ENCODE data around the gene CDT1. TPM values are rescaled to one million over a fixed set of nuclear protein-coding genes. Genes with fewer than 3 reads are reported as not detected.

CDT1 gene
- polyA plus RNA-seq, 1 of the 3 experiments (the other 2 are of a cell fraction), result 6.1 TPM

GRCh38 chr16:88813269-88814143, 9.9 kb downstream of the CDT1 start:
- Histone ChIP-seq H4K20me1 (ENCODE audit: insufficient read depth) (peaks cover 21% of the 10 kb centered on the region), H3K4me3 (ENCODE audit: low read depth in 2 of 2, low read length in 1 of 2) (no peak overlapping the region), H3K36me3 (replicated peaks in 1 of 2; ENCODE audit: control insufficient read depth in 1 of 2, insufficient read depth in 2 of 2, low read length in 1 of 2) (peaks cover 0 to 10% of the 10 kb centered on the region in 2 experiments), H2AFZ (ENCODE audit: low read depth) (no peak overlapping the region), H3K4me2 (peak overlapping the region; percentile 98; the same call in 1 of the 2 replicates), H3K27me3 (ENCODE audit: insufficient read depth) (no peaks in the 10 kb centered on the region), H3K4me1 (ENCODE audit: control insufficient read depth in 1 of 2, insufficient read depth in 2 of 2, low read depth in 1 of 2, low read length in 1 of 2) (peaks cover 10 to 29% of the 10 kb centered on the region in 2 experiments; a peak in 2 of 4 replicates), H3K9me2 (no peaks in the 10 kb centered on the region), H3K27ac (ENCODE audit: low read depth in 2 of 2, low read length in 1 of 2) (no peak overlapping the region), H3K9me3 (no peaks in the 10 kb centered on the region), H3K79me2 (ENCODE audit: insufficient read depth) (peaks cover 14% of the 10 kb centered on the region), H3K9ac (no peak overlapping the region), H3F3A (replicated peaks; ENCODE audit: insufficient read depth) (peaks cover 25% of the 10 kb centered on the region)
- DNase-seq, result no peak
- CTCF ChIA-PET, result interaction anchor here (0.6 to 9.1 kb wide), 12 partner anchors 8 to 403 kb away, joined by 3 to 82 read pairs (median 5); partner anchors contain the start of genes CDH15, GALNS and TRAPPC2L
- POLR2A ChIA-PET, result no interaction called here
- TF ChIP-seq ELF1 (IDR thresholded peaks at IDR 0.05), result no peak
- TF ChIP-seq FOSL2 (IDR thresholded peaks at IDR 0.05; ENCODE audit: borderline replicate concordance, low read depth), result no peak
- 0 out of 2 replicates have a peak, but pooled peaks have one; percentile 30 for TF ChIP-seq POLR2AphosphoS5 (IDR thresholded peaks at IDR 0.05; ENCODE audit: low read depth, low read length)
- TF ChIP-seq USF1 (IDR thresholded peaks at IDR 0.05; ENCODE audit: borderline replicate concordance, low read depth), result no peak
- no peak for TF ChIP-seq ZBTB33 (IDR thresholded peaks at IDR 0.05; ENCODE audit: borderline replicate concordance, low read depth)
- no peak for TF ChIP-seq MXI1 (IDR thresholded peaks at IDR 0.05; ENCODE audit: low read depth, low read length)
- no peak for TF ChIP-seq SMC3 (IDR thresholded peaks at IDR 0.05; ENCODE audit: low read depth, low read length)
- TF ChIP-seq RAD21 (IDR thresholded peaks at IDR 0.05; ENCODE audit: low read length), result no peak
- no peak for TF ChIP-seq NRF1 (IDR thresholded peaks at IDR 0.05; ENCODE audit: low read depth, low read length)
- WGBS (ENCODE audit: low lambda C conversion rate), result 77% methylated on average over 19 of the region's 26 CpGs

GRCh38 chr16:88814144-88814502, 10.5 kb downstream of the CDT1 start:
- Histone ChIP-seq H3K4me3 (ENCODE audit: low read depth in 2 of 2, low read length in 1 of 2) (no peak overlapping the region), H3F3A (replicated peaks; ENCODE audit: insufficient read depth) (peaks cover 20% of the 10 kb centered on the region), H3K36me3 (replicated peaks in 1 of 2; ENCODE audit: control insufficient read depth in 1 of 2, insufficient read depth in 2 of 2, low read length in 1 of 2) (peaks cover 0 to 8% of the 10 kb centered on the region in 2 experiments), H4K20me1 (ENCODE audit: insufficient read depth) (peaks cover 19% of the 10 kb centered on the region), H3K9me2 (no peaks in the 10 kb centered on the region), H3K27me3 (ENCODE audit: insufficient read depth) (no peaks in the 10 kb centered on the region), H3K9ac (no peak overlapping the region), H3K4me1 (ENCODE audit: control insufficient read depth in 1 of 2, insufficient read depth in 2 of 2, low read depth in 1 of 2, low read length in 1 of 2) (peaks cover 10 to 29% of the 10 kb centered on the region in 2 experiments; a peak in 2 of 4 replicates), H3K4me2 (no peak overlapping the region), H2AFZ (ENCODE audit: low read depth) (no peak overlapping the region), H3K27ac (ENCODE audit: low read depth in 2 of 2, low read length in 1 of 2) (no peak overlapping the region), H3K9me3 (no peaks in the 10 kb centered on the region), H3K79me2 (ENCODE audit: insufficient read depth) (peaks cover 14% of the 10 kb centered on the region)
- DNase-seq, result no peak
- ChIA-PET CTCF (interaction anchor here (0.6 to 9.1 kb wide), 6 partner anchors 43 to 400 kb away, joined by 3 to 82 read pairs (median 4); partner anchors contain the start of genes CDH15, GALNS and TRAPPC2L), POLR2A (no interaction called here)
- 90% methylated on average over 10 of the region's 13 CpGs for WGBS (ENCODE audit: low lambda C conversion rate)
- TF ChIP-seq ZBTB33 (IDR thresholded peaks at IDR 0.05; ENCODE audit: borderline replicate concordance, low read depth) (no peak), RCOR1 (IDR thresholded peaks at IDR 0.05; ENCODE audit: low read length) (no peak), IRF3 (IDR thresholded peaks at IDR 0.05; ENCODE audit: low read depth, low read length) (no peak), ELF1 (IDR thresholded peaks at IDR 0.05) (no peak), FOSL2 (IDR thresholded peaks at IDR 0.05; ENCODE audit: borderline replicate concordance, low read depth) (no peak), TCF12 (IDR thresholded peaks at IDR 0.05) (no peak), MEF2A (IDR thresholded peaks at IDR 0.05; ENCODE audit: borderline replicate concordance, low read depth) (no peak), USF1 (IDR thresholded peaks at IDR 0.05; ENCODE audit: borderline replicate concordance, low read depth) (no peak), GATA2 (CRISPR knock-in tag; IDR thresholded peaks at IDR 0.05) (no peak), RXRA (IDR thresholded peaks at IDR 0.05; ENCODE audit: borderline replicate concordance, low read depth) (no peak)

All from SK-N-SH (cell line).